Neural progenitor cell (in vitro differentiated cells): ENCODE measurements around the gene COX8C. TPM values are rescaled to one million over a fixed set of nuclear protein-coding genes. Genes with fewer than 3 reads are reported as not detected.

ENCODE experiments used
- DNase-seq: peaks from one replicate; pipeline ENCODE4 v3.0.0-alpha.2; 2016; ENCODE audit warnings: low spot score
- H2AFZ ChIP-seq: fragments of 200-600 bp; sonication (generic); replicated peaks from 2 replicates; pipeline ENCODE4 v1.6.1; 2016; ENCODE audit warnings: antibody characterized with exemption
- H3F3A ChIP-seq: fragments of 200-600 bp; sonication (generic); 2 replicates; pipeline ENCODE4 v1.6.1; 2016; ENCODE audit warnings: antibody characterized with exemption, low read depth
- H3K27ac ChIP-seq: fragments of 200-600 bp; sonication (generic); 2 replicates; pipeline ENCODE4 v1.5.1; 2016; ENCODE audit warnings: mild to moderate bottlenecking
- H3K27me3 ChIP-seq: fragments of 200-600 bp; sonication (generic); 2 replicates; pipeline ENCODE4 v1.6.1; 2016; ENCODE audit warnings: mild to moderate bottlenecking, moderate library complexity
- H3K36me3 ChIP-seq: fragments of 200-600 bp; sonication (generic); 2 replicates; pipeline ENCODE4 v1.5.1; 2016
- H3K4me1 ChIP-seq: fragments of 200-600 bp; sonication (generic); 2 replicates; pipeline ENCODE4 v1.6.1; 2016; ENCODE audit warnings: mixed run types
- H3K4me2 ChIP-seq: fragments of 200-600 bp; sonication (generic); 2 replicates; pipeline ENCODE4 v1.6.1; 2016
- H3K4me3 ChIP-seq: fragments of 200-600 bp; sonication (generic); 2 replicates; pipeline ENCODE4 v1.5.1; 2016
- H3K79me2 ChIP-seq: fragments of 200-600 bp; sonication (generic); 2 replicates; pipeline ENCODE4 v1.6.1; 2016; ENCODE audit warnings: low read depth
- H3K9ac ChIP-seq: fragments of 200-600 bp; sonication (generic); 2 replicates; pipeline ENCODE4 v1.6.1; 2016
- H3K9me3 ChIP-seq: fragments of 200-600 bp; sonication (generic); 2 replicates; pipeline ENCODE4 v1.5.1; 2016; ENCODE audit warnings: low read depth
- H4K20me1 ChIP-seq: fragments of 200-600 bp; sonication (generic); 2 replicates; pipeline ENCODE4 v1.6.1; 2016; ENCODE audit warnings: low read depth
- H3K27ac Mint-ChIP-seq: 3 replicates; pipeline ENCODE4 v1.8.0; 2021; ENCODE audit warnings: mixed read lengths
- H3K27me3 Mint-ChIP-seq: 2 replicates; pipeline ENCODE4 v1.8.0; 2022; ENCODE audit warnings: low read depth, mild to moderate bottlenecking, inconsistent platforms, moderate library complexity, mixed read lengths; ENCODE audit not compliant: insufficient read depth
- H3K36me3 Mint-ChIP-seq: 3 replicates; pipeline ENCODE4 v1.8.0; 2021; ENCODE audit warnings: mixed read lengths
- H3K4me1 Mint-ChIP-seq: 3 replicates; pipeline ENCODE4 v1.8.0; 2021; ENCODE audit warnings: mixed read lengths
- H3K4me3 Mint-ChIP-seq: 3 replicates; pipeline ENCODE4 v1.8.0; 2021; ENCODE audit warnings: mild to moderate bottlenecking, moderate library complexity, mixed read lengths
- H3K9me3 Mint-ChIP-seq: 3 replicates; pipeline ENCODE4 v1.8.0; 2020; ENCODE audit warnings: mixed read lengths
- CTCF ChIP-seq: fragments of 200-600 bp; sonication (generic); IDR thresholded peaks from 2 replicates; pipeline ENCODE4 v1.5.1; 2017; ENCODE audit warnings: antibody characterized with exemption, mild to moderate bottlenecking
- EZH2 ChIP-seq: fragments of 200-600 bp; sonication (generic); IDR thresholded peaks from 2 replicates; pipeline ENCODE4 v1.6.1; 2017; ENCODE audit warnings: antibody characterized with exemption, mild to moderate bottlenecking, moderate library complexity
- EZH2phosphoT487 ChIP-seq: fragments of 200-600 bp; sonication (generic); IDR thresholded peaks from 2 replicates; pipeline ENCODE4 v1.6.1; 2017; ENCODE audit warnings: antibody characterized with exemption
- total RNA-seq: library from RNA; depleted of rRNA; stranded (reverse); fragments of >200 nt; gene quantifications from 2 replicates; pipeline ENCODE4 v1.2.3, GENCODE V29; 2015; ENCODE audit warnings: low replicate concordance

COX8C gene
- total RNA-seq, 1 donor from 2014 or later, result not detected

DNA sequence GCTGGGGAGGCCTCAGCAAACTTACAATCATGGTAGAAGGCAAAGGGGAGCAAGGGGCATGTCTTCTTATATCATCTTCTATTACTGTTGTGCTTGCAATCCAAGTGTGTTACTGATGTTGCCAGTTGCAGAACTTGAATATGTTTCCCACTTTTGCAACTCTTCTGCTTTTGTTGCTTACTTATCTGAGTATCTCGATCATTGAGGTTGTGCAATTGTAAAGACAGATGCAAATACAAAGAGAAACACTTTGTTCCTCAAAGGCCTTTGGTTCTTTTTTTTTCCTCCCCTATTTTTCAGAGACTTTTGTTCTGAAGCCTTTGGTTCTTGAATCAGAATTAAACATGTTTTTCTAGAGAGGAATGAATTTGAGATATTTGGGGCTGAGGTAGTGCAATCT, 3.7 kb upstream of the COX8C start:
- Histone ChIP-seq H2AFZ (no peak overlapping the region), H3K27ac (peak overlapping the region; percentile 85), H3K4me3 (no peak overlapping the region), H3K36me3 (peaks cover 7% of the 10 kb centered on the region), H3K27me3 (no peaks in the 10 kb centered on the region), H4K20me1 (no peaks in the 10 kb centered on the region), H3K4me1 (peaks cover 26% of the 10 kb centered on the region), H3K4me2 (peak overlapping the region; percentile 63), H3F3A (peaks cover 37% of the 10 kb centered on the region), H3K9ac (no peak overlapping the region), H3K9me3 (peaks cover 5% of the 10 kb centered on the region), H3K79me2 (no peaks in the 10 kb centered on the region)
- TF ChIP-seq EZH2 (no peak), CTCF (no peak), EZH2phosphoT487 (no peak)
- Mint-ChIP-seq H3K27ac (no peak overlapping the region), H3K9me3 (peaks cover 33% of the 10 kb centered on the region), H3K4me3 (no peak overlapping the region), H3K36me3 (peaks cover 10% of the 10 kb centered on the region), H3K4me1 (peaks cover 14% of the 10 kb centered on the region), H3K27me3 (no peaks in the 10 kb centered on the region)
- no peak for DNase-seq

DNA sequence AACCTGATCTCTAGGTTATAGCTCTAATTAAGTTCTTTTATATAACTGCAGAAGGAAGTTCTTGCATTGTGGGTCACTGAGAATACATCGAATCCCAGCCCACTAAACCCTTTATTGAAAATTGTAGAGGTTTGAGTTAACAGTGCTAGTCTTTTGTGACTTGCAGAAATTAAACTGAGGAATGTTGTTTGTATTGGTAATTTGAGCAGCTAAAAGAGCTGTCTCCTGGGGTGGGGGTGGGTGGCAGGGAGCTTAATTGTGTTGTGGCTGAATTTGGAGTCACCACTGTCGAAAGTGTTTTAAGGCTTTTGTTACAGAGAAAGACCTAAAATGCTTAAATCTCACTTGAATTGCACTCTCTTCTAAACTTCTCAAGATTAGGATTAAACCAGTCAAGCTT, 3.2 kb upstream of the COX8C start:
- Histone ChIP-seq H3K4me2 (peak overlapping the region; percentile 63), H3K79me2 (no peaks in the 10 kb centered on the region), H3F3A (peaks cover 37% of the 10 kb centered on the region), H3K9me3 (peaks cover 5% of the 10 kb centered on the region), H3K36me3 (peaks cover 7% of the 10 kb centered on the region), H3K4me1 (peaks cover 26% of the 10 kb centered on the region), H3K27me3 (no peaks in the 10 kb centered on the region), H3K4me3 (no peak overlapping the region), H4K20me1 (no peaks in the 10 kb centered on the region), H3K27ac (peak overlapping the region; percentile 85), H2AFZ (no peak overlapping the region), H3K9ac (no peak overlapping the region)
- DNase-seq, result peak; percentile 60
- H3K9me3 Mint-ChIP-seq, result peaks cover 33% of the 10 kb centered on the region
- peaks cover 14% of the 10 kb centered on the region for H3K4me1 Mint-ChIP-seq
- H3K4me3 Mint-ChIP-seq, result no peak overlapping the region
- H3K27ac Mint-ChIP-seq, result no peak overlapping the region
- peaks cover 10% of the 10 kb centered on the region for H3K36me3 Mint-ChIP-seq
- TF ChIP-seq CTCF (no peak), EZH2 (no peak), EZH2phosphoT487 (no peak)
- no peaks in the 10 kb centered on the region for H3K27me3 Mint-ChIP-seq

DNA sequence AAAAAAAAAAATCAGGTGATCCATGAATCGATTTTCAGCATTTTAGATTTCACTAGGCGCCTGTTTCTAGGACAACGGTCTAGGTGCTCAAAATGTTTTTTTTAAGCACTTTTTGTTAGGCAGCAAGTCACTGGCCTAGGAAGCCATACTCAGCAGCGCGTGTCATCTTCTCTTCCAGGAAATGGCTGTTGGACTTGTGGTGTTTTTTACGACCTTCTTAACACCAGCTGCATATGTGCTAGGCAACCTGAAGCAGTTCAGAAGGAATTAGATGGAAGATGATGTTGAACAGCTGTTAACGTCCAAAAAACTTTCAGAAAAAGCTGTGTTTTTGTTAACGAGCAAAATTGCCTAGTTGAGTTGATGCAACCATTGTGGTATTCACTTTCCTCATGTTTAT, 868 bp downstream of the COX8C start:
- H3K27ac Mint-ChIP-seq, result no peak overlapping the region

More for the DNA sequence above, 868 bp downstream of the COX8C start:
- Mint-ChIP-seq H3K9me3 (peaks cover 13% of the 10 kb centered on the region), H3K36me3 (peaks cover 4% of the 10 kb centered on the region), H3K27me3 (no peaks in the 10 kb centered on the region), H3K4me3 (no peak overlapping the region), H3K4me1 (peaks cover 14% of the 10 kb centered on the region)
- no peak overlapping the region for H3K9ac ChIP-seq
- H3K27ac ChIP-seq, result no peak overlapping the region
- H3K4me2 ChIP-seq, result no peak overlapping the region
- no peak for DNase-seq
- peaks cover 26% of the 10 kb centered on the region for H3K4me1 ChIP-seq
- H2AFZ ChIP-seq, result no peak overlapping the region
- H3K79me2 ChIP-seq, result no peaks in the 10 kb centered on the region
- no peaks in the 10 kb centered on the region for H4K20me1 ChIP-seq
- no peak overlapping the region for H3K4me3 ChIP-seq
- TF ChIP-seq CTCF (no peak), EZH2phosphoT487 (no peak), EZH2 (no peak)
- H3K36me3 ChIP-seq, result peaks cover 7% of the 10 kb centered on the region
- no peaks in the 10 kb centered on the region for H3K9me3 ChIP-seq
- H3F3A ChIP-seq, result peaks cover 30% of the 10 kb centered on the region
- H3K27me3 ChIP-seq, result no peaks in the 10 kb centered on the region
